Measurements from ENCODE around the gene GLTP. TPM values are rescaled to one million over a fixed set of nuclear protein-coding genes. Genes with fewer than 3 reads are reported as not detected.
A peak's percentile ranks its signal among the peaks of the same experiment; 100 is the strongest.

Gene GLTP
- total and polyA plus RNA-seq, 2 of the 13 experiments (the other 11 are each of a cell fraction or from before 2014, with no cell fraction given) = 10.7 to 12.9 TPM

DNA sequence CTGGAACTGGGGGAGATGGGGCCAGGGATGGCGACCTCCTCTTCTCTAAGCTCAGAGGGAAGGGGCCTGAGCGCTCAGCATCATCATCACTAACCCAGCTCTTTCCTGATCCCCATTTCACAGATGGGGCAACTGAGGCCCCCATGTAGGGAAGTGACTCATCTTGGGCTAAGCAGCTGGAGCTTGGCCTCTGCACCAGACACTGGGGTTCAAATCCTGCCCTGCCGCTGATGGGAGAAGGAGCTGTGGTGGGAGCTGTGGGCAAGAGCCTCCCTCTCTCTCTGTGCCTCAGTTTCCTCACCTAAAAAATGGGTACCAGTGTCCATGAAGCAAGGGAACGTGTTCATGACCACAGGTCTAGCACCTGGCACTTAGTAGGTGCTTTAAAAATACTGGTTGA lies 44.5 kb downstream of the GLTP start:
- H3K4me1 ChIP-seq (ENCODE audit: insufficient read depth, low read length) = peaks cover 68% of the 10 kb centered on the region
- ATAC-seq = no peak
- WGBS (ENCODE audit: low lambda C conversion rate) = 75% methylated on average over 1 of the region's 4 CpGs

DNA sequence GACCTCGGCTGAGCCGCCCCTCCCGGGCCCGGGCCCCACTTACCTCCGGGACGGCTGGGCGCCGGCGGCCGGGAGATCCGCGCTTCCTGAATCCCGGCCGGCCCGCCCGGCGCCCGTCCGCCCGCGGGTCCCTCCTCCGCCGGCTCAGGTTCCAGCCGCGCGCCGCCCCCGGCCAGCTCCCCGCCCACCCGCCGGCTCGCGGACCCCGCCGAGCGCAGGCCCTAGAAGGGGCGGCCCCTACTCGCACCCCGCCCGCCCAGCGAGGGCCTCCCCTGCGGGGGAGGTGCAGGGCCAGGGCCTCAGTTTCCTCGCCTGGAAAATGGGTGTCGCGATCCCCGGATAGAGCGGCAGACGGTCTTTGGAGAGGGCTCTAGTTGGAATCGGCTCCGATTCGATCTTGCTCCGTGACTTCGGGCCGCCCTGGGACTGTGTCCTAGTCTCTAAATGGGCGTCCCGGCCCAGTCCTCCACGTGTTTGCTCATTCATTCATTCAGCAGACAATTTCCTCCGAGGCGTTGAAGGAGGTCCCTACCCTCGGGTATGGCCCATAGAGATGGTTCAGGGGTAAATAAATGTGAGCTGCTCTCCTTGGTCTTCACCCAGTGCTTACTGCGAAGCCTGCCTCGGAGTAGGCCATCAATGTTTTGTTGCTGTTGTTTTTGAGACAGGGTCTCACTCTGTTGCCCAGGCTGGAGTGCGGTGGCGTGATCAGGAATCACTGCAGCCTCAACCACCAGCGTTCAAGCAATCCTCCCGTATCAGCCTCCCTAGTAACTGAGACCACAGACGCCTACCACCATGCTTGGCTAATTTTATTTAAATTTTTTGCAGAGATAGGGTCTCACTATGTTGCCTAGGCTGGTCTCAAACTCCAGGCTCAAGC lies 46.8 kb downstream of the GLTP start, which contains the start of gene TRPV4:
Gene TRPV4 (minus strand): TSS at position 92 of the 883 bp plus-strand sequence. CDS start 18,602 bp downstream, outside the sequence.
- Histone ChIP-seq H3K27ac (ENCODE audit: extremely low read length, insufficient read depth, low read length) (no peak within 1 kb of the TSS), H3K4me2 (ENCODE audit: low read depth, low read length) (peak within 1 kb of the TSS; percentile 80), H2AFZ (ENCODE audit: low read length) (no peak within 1 kb of the TSS), H3K4me3 (replicated peaks in 1 of 3; ENCODE audit: insufficient read depth in 1 of 3, low read depth in 2 of 3, low read length in 3 of 3) (peak within 1 kb of the TSS; percentile 55 to 71 (median 61)), H3K4me1 (ENCODE audit: insufficient read depth, low read length) (peaks cover 78% of the 10 kb centered on the region), H3K9ac (ENCODE audit: insufficient read depth, low read depth, low read length) (0 out of 2 replicates have a peak within 1 kb of the TSS, but pooled peaks have one; percentile 21), H4K20me1 (ENCODE audit: insufficient read depth, low read length) (no peaks in the 10 kb centered on the region; the same call in 1 of the 2 replicates), H3K9me3 (ENCODE audit: low read length) (no peaks in the 10 kb centered on the region), H3K79me2 (ENCODE audit: insufficient read depth, low read length) (no peaks in the 10 kb centered on the region), H3K36me3 (replicated peaks in 1 of 2; ENCODE audit: control insufficient read depth in 1 of 2, insufficient read depth in 2 of 2, low read length in 2 of 2) (no peaks in the 10 kb centered on the region), H3K27me3 (ENCODE audit: control insufficient read depth in 1 of 2, insufficient read depth in 2 of 2, low read length in 2 of 2) (no peaks in the 10 kb centered on the region)
- in situ Hi-C loops (cut with HindIII; ENCODE audit: extremely low pct_ligation_motif_present, low pct_unique_long_range_greater_than_20kb) (no loop called here), intact Hi-C loops (cut with micrococcal nuclease; ENCODE audit: unreplicated experiment) (no loop called here)
- DNase-seq (ENCODE audit: low spot score) (no peak), FAIRE-seq (no peak), ATAC-seq (peak; percentile 23)
- ChIA-PET CTCF (ENCODE audit: low intra/inter-chr PET ratio, low total read pairs) (no interaction called here), POLR2A (no interaction called here)
- 57% methylated on average over 35 of the region's 67 CpGs for WGBS (ENCODE audit: low lambda C conversion rate)
- BruUV-seq (replicated peaks) = no TSS peak
- TF ChIP-seq ADNP (CRISPR knock-in tag; IDR thresholded peaks at IDR 0.05) (peak; percentile 15; the same call in 1 of the 2 replicates), ZNF629 (CRISPR knock-in tag; conservative IDR thresholded peaks at IDR 0.05) (peak; percentile 87), ZNF121 (CRISPR knock-in tag; IDR thresholded peaks at IDR 0.05) (peak; percentile 75)
- TF ChIP-seq, protein P1, sequence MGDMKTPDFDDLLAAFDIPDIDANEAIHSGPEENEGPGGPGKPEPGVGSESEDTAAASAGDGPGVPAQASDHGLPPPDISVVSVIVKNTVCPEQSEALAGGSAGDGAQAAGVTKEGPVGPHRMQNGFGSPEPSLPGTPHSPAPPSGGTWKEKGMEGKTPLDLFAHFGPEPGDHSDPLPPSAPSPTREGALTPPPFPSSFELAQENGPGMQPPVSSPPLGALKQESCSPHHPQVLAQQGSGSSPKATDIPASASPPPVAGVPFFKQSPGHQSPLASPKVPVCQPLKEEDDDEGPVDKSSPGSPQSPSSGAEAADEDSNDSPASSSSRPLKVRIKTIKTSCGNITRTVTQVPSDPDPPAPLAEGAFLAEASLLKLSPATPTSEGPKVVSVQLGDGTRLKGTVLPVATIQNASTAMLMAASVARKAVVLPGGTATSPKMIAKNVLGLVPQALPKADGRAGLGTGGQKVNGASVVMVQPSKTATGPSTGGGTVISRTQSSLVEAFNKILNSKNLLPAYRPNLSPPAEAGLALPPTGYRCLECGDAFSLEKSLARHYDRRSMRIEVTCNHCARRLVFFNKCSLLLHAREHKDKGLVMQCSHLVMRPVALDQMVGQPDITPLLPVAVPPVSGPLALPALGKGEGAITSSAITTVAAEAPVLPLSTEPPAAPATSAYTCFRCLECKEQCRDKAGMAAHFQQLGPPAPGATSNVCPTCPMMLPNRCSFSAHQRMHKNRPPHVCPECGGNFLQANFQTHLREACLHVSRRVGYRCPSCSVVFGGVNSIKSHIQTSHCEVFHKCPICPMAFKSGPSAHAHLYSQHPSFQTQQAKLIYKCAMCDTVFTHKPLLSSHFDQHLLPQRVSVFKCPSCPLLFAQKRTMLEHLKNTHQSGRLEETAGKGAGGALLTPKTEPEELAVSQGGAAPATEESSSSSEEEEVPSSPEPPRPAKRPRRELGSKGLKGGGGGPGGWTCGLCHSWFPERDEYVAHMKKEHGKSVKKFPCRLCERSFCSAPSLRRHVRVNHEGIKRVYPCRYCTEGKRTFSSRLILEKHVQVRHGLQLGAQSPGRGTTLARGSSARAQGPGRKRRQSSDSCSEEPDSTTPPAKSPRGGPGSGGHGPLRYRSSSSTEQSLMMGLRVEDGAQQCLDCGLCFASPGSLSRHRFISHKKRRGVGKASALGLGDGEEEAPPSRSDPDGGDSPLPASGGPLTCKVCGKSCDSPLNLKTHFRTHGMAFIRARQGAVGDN (CRISPR knock-in tag; IDR thresholded peaks at IDR 0.05) = peak; percentile 40
- TF ChIP-seq, protein P2, sequence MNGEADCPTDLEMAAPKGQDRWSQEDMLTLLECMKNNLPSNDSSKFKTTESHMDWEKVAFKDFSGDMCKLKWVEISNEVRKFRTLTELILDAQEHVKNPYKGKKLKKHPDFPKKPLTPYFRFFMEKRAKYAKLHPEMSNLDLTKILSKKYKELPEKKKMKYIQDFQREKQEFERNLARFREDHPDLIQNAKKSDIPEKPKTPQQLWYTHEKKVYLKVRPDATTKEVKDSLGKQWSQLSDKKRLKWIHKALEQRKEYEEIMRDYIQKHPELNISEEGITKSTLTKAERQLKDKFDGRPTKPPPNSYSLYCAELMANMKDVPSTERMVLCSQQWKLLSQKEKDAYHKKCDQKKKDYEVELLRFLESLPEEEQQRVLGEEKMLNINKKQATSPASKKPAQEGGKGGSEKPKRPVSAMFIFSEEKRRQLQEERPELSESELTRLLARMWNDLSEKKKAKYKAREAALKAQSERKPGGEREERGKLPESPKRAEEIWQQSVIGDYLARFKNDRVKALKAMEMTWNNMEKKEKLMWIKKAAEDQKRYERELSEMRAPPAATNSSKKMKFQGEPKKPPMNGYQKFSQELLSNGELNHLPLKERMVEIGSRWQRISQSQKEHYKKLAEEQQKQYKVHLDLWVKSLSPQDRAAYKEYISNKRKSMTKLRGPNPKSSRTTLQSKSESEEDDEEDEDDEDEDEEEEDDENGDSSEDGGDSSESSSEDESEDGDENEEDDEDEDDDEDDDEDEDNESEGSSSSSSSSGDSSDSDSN (CRISPR knock-in tag; IDR thresholded peaks at IDR 0.05) = peak; percentile 17; the same call in 1 of the 2 replicates

More for the DNA sequence above, 44.5 kb downstream of the GLTP start:
- DNase-seq (ENCODE audit: low spot score) (no peak), FAIRE-seq (no peak)
- no peaks in the 10 kb centered on the region for H3K36me3 ChIP-seq (replicated peaks in 1 of 2; ENCODE audit: control insufficient read depth in 1 of 2, insufficient read depth in 2 of 2, low read length in 2 of 2)
- H3K27ac ChIP-seq (ENCODE audit: extremely low read length, insufficient read depth, low read length) = no peak overlapping the region
- peak; percentile 48; the same call in 1 of the 2 replicates for TF ChIP-seq ZKSCAN1 (IDR thresholded peaks at IDR 0.05; ENCODE audit: low read length)
- peak; percentile 8; the same call in 1 of the 2 replicates for TF ChIP-seq ZMYM3 (CRISPR knock-in tag; IDR thresholded peaks at IDR 0.05)
- peak; percentile 82 for TF ChIP-seq ZNF629 (CRISPR knock-in tag; conservative IDR thresholded peaks at IDR 0.05)
- no peak for TF ChIP-seq KLF11 (CRISPR knock-in tag; IDR thresholded peaks at IDR 0.05)
- no peak overlapping the region for H2AFZ ChIP-seq (ENCODE audit: low read length)
- no peaks in the 10 kb centered on the region for H3K27me3 ChIP-seq (ENCODE audit: control insufficient read depth in 1 of 2, insufficient read depth in 2 of 2, low read length in 2 of 2)
- no TSS peak for BruUV-seq (replicated peaks)
- no peak overlapping the region for H3K4me2 ChIP-seq (ENCODE audit: low read depth, low read length)
- no peaks in the 10 kb centered on the region for H3K79me2 ChIP-seq (ENCODE audit: insufficient read depth, low read length)
- H3K9me3 ChIP-seq (ENCODE audit: low read length) = no peaks in the 10 kb centered on the region
- H3K9ac ChIP-seq (ENCODE audit: insufficient read depth, low read depth, low read length) = no peak overlapping the region
- H3K4me3 ChIP-seq (replicated peaks in 1 of 3; ENCODE audit: insufficient read depth in 1 of 3, low read depth in 2 of 3, low read length in 3 of 3) = no peak overlapping the region
- ChIA-PET POLR2A (no interaction called here), CTCF (ENCODE audit: low intra/inter-chr PET ratio, low total read pairs) (no interaction called here)
- in situ Hi-C loops (cut with HindIII; ENCODE audit: extremely low pct_ligation_motif_present, low pct_unique_long_range_greater_than_20kb) = no loop called here
- intact Hi-C loops (cut with micrococcal nuclease; ENCODE audit: unreplicated experiment) = no loop called here
- H4K20me1 ChIP-seq (ENCODE audit: insufficient read depth, low read length) = no peaks in the 10 kb centered on the region; the same call in 1 of the 2 replicates
